NCI-H2196 (cell line): ENCODE data around the gene PTCSC3.

Experiments used
- DNase-seq: peaks from one replicate; lab custom pipeline; 2025; ENCODE audit not compliant: unreplicated experiment; lab: John Stamatoyannopoulos, UW

The PTCSC3 gene

GRCh38 chr14:36176524-36176923 is at the start of gene PTCSC3:
Gene PTCSC3 (minus strand): TSS chr14:36176722.
- no peak for DNase-seq

GRCh38 chr14:36226164-36226563 is 49.6 kb upstream of the PTCSC3 start:
- no peak for DNase-seq

GRCh38 chr14:36224176-36224575 is 47.7 kb upstream of the PTCSC3 start:
- no peak for DNase-seq

GRCh38 chr14:36223558-36223957 is 47.0 kb upstream of the PTCSC3 start:
- no peak for DNase-seq

GRCh38 chr14:36222952-36223468 is 46.5 kb upstream of the PTCSC3 start:
- no peak for DNase-seq

- no peak for DNase-seq
Observed at GRCh38 chr14:36222337-36222736, 45.8 kb upstream of the PTCSC3 start.

GRCh38 chr14:36221112-36221511 is 44.6 kb upstream of the PTCSC3 start:
- DNase-seq = peak; percentile 53

- DNase-seq = peak; percentile 30
Observed at GRCh38 chr14:36217732-36218131, 41.2 kb upstream of the PTCSC3 start.

- DNase-seq = no peak
Observed at GRCh38 chr14:36217027-36217426, 40.5 kb upstream of the PTCSC3 start.

- no peak for DNase-seq
Observed at GRCh38 chr14:36215217-36215598, 38.7 kb upstream of the PTCSC3 start.

- no peak for DNase-seq
Observed at GRCh38 chr14:36214476-36215216, 38.1 kb upstream of the PTCSC3 start.

- DNase-seq = no peak
Observed at GRCh38 chr14:36212987-36213386, 36.5 kb upstream of the PTCSC3 start.

GRCh38 chr14:36212577-36212976 is 36.1 kb upstream of the PTCSC3 start:
- DNase-seq = no peak

- DNase-seq = peak; percentile 80
Observed at GRCh38 chr14:36208690-36209278, 32.3 kb upstream of the PTCSC3 start.

GRCh38 chr14:36207500-36207899 is 31.0 kb upstream of the PTCSC3 start:
- DNase-seq = peak; percentile 19

GRCh38 chr14:36204461-36205073 is 28.0 kb upstream of the PTCSC3 start:
- DNase-seq = no peak

GRCh38 chr14:36198378-36198777 is 21.9 kb upstream of the PTCSC3 start:
- DNase-seq = no peak

- DNase-seq = no peak
Observed at GRCh38 chr14:36194663-36195062, 18.1 kb upstream of the PTCSC3 start.

GRCh38 chr14:36192530-36192929 is 16.0 kb upstream of the PTCSC3 start:
- DNase-seq = no peak

GRCh38 chr14:36183402-36183801 is 6.9 kb upstream of the PTCSC3 start:
- DNase-seq = no peak

- no peak for DNase-seq
Observed at GRCh38 chr14:36181417-36181816, 4.9 kb upstream of the PTCSC3 start.

- no peak for DNase-seq
Observed at GRCh38 chr14:36177489-36177888, 967 bp upstream of the PTCSC3 start.
